Subcutaneous adipose tissue (tissue), 4 donors: Measurements from ENCODE around the gene PGAM1. TPM values are rescaled to one million over a fixed set of nuclear protein-coding genes. Genes with fewer than 3 reads are reported as not detected.

Source experiments
- total RNA-seq, 4 donors: library from RNA; depleted of rRNA; stranded (reverse); fragments of >200 nt; gene quantifications; one replicate each; pipeline ENCODE4 v1.1.0, GENCODE V29; 2016
- TF ChIP-seq, protein P1 (sequence below): fragments of 450-650 bp; IDR thresholded peaks from one replicate; pipeline ENCODE4 v1.5.1; 2016; ENCODE audit warnings: low read depth, mild to moderate bottlenecking, control low read depth, antibody characterized with exemption, moderate library complexity

PGAM1 gene
- total RNA-seq, 4 donors from 2014 or later: 143 to 155 (median 148) TPM

DNA sequence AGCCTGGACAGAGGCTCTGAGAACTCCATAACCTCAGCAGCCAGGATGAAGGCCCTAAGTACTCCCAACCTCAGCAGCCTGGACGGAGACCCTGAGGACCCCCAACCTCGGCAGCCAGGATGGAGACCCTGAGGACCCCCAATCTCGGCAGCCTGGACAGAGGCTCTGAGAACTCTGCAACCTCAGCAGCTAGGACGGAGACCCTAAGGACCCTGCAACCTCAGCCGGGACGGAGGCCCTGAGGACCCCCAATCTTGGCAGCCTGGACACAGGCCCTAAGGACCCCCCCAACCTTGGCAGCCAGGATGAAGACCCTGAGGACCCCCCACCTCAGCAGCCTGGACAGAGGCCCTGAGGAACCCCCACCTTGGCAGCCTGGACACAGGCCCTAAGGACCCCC, 41.4 kb upstream of the PGAM1 start:
- TF ChIP-seq, protein P1, sequence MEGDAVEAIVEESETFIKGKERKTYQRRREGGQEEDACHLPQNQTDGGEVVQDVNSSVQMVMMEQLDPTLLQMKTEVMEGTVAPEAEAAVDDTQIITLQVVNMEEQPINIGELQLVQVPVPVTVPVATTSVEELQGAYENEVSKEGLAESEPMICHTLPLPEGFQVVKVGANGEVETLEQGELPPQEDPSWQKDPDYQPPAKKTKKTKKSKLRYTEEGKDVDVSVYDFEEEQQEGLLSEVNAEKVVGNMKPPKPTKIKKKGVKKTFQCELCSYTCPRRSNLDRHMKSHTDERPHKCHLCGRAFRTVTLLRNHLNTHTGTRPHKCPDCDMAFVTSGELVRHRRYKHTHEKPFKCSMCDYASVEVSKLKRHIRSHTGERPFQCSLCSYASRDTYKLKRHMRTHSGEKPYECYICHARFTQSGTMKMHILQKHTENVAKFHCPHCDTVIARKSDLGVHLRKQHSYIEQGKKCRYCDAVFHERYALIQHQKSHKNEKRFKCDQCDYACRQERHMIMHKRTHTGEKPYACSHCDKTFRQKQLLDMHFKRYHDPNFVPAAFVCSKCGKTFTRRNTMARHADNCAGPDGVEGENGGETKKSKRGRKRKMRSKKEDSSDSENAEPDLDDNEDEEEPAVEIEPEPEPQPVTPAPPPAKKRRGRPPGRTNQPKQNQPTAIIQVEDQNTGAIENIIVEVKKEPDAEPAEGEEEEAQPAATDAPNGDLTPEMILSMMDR: no peak

DNA sequence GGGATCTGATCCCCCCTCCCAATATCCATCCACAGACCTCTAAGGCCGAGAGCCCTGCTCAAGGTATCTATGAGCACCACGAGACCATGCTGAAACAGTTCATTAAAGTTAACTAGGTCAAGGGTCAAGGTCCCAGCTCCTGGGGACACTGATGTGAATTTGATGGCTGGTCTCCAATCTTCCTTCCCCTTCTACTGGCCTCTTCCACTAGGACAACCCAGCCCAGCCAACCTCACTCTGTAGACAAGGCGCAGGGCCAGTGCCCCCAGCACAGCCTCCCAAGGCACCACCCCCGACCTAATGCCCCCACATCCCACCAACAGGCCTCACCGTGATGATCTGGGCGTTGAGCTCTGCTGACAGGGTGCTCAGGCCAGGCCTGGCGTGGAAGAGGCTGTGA, 40.4 kb upstream of the PGAM1 start:
- TF ChIP-seq, protein P1: no peak

- TF ChIP-seq, protein P1: no peak
These were observed 37.8 kb upstream of the PGAM1 start for GRCh38 chr10:97388152-97388551.

GRCh38 chr10:97390091-97390490, 35.9 kb upstream of the PGAM1 start:
- TF ChIP-seq, protein P1: no peak

- TF ChIP-seq, protein P1: no peak
These were observed 32.9 kb upstream of the PGAM1 start for GRCh38 chr10:97393034-97393573.

GRCh38 chr10:97396056-97396455, 29.9 kb upstream of the PGAM1 start:
- TF ChIP-seq, protein P1: no peak

DNA sequence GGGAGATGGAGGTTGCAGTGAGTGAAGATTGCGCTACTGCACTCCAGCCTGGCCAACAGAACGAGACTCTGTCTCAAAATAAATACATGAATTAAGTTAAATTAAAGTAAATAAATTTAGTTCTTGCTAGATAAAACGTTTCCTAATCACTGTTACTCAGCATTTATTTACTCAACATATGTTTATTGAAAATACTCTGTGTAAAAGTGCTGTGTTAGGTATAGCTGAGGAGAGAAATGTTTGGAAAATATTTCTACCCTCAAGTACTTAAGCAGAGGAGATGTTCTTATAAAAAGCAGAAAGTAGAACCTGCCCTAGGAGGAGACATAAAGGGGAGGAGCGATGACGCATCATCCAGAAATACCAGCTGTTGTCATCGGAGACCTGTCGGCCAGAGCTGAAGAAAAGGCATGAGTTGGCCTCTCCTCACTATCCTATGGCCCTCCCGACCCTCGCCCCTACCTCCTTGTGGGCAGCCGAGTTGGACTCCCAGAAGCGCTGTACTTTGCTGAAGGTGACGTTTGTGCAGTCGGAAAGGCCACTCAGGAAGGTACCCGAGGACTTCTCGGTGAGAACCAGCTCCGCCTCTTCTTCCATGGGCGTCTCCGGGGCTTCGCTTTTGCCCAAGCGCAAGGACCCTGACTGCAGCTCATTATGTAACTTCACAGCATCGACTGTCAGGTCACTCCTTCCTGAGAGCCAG, 26.0 kb upstream of the PGAM1 start:
- TF ChIP-seq, protein P1: no peak
